SK-N-SH treated with all-trans-retinoic acid at 6 μM for 48 hours (cell line): Measurements from ENCODE around the gene NAALADL2.

ENCODE experiments used
- ATAC-seq: fragments of 200-7000 bp; cut with Tn5 transposase; 3 replicates; pipeline ENCODE4 v1.9.1; 2020; ENCODE audit warnings: mild to moderate bottlenecking, moderate library complexity
- ARNTL ChIP-seq: fragments of 450-650 bp; formaldehyde crosslinking; IDR thresholded peaks from 2 replicates; pipeline ENCODE4 v1.5.0; 2020; ENCODE audit warnings: low read depth, mild to moderate bottlenecking, moderate library complexity, borderline replicate concordance
- BACH2 ChIP-seq: fragments of 250-450 bp; sonication (Bioruptor Pico); IDR thresholded peaks from 2 replicates; pipeline ENCODE4 v1.9.0; 2021; ENCODE audit warnings: mild to moderate bottlenecking, borderline replicate concordance
- CREB5 ChIP-seq: fragments of 250-450 bp; sonication (Bioruptor Pico); IDR thresholded peaks from 2 replicates; pipeline ENCODE4 v1.5.1; 2020; ENCODE audit warnings: low read depth, mild to moderate bottlenecking, moderate library complexity
- CSDC2 ChIP-seq: fragments of 250-450 bp; sonication (Bioruptor Pico); IDR thresholded peaks from 2 replicates; pipeline ENCODE4 v1.5.0; 2020; ENCODE audit warnings: mild to moderate bottlenecking, moderate library complexity
- CSRNP3 ChIP-seq: fragments of 250-450 bp; sonication (Bioruptor Pico); IDR thresholded peaks from 2 replicates; pipeline ENCODE4 v1.5.1; 2021; ENCODE audit warnings: mild to moderate bottlenecking, moderate library complexity
- ESRRG ChIP-seq: fragments of 250-450 bp; sonication (Bioruptor Pico); IDR thresholded peaks from 2 replicates; pipeline ENCODE4 v1.6.1; 2021; ENCODE audit warnings: mild to moderate bottlenecking
- GLIS3 ChIP-seq: fragments of 250-450 bp; sonication (Bioruptor Pico); IDR thresholded peaks from 2 replicates; pipeline ENCODE4 v1.5.0; 2020; ENCODE audit warnings: mild to moderate bottlenecking, moderate library complexity
- ISL1 ChIP-seq: fragments of 250-450 bp; sonication (Bioruptor Pico); IDR thresholded peaks from 2 replicates; pipeline ENCODE4 v2.1.2; 2022; ENCODE audit warnings: mild to moderate bottlenecking, moderate library complexity
- OSR1 ChIP-seq: fragments of 250-450 bp; sonication (Bioruptor Pico); IDR thresholded peaks from 2 replicates; pipeline ENCODE4 v1.8.0; 2022; ENCODE audit warnings: moderate library complexity, mild to moderate bottlenecking, inconsistent platforms
- PATZ1 ChIP-seq: fragments of 250-450 bp; sonication (Bioruptor Pico); IDR thresholded peaks from 2 replicates; pipeline ENCODE4 v1.8.0; 2020; ENCODE audit warnings: mild to moderate bottlenecking, moderate library complexity, borderline replicate concordance
- POU6F1 ChIP-seq: fragments of 250-450 bp; sonication (Bioruptor Pico); IDR thresholded peaks from 2 replicates; pipeline ENCODE4 v1.8.0; 2021; ENCODE audit warnings: low read depth, mild to moderate bottlenecking, moderate library complexity, borderline replicate concordance
- PPARA ChIP-seq: fragments of 250-450 bp; sonication (Bioruptor Pico); IDR thresholded peaks from 2 replicates; pipeline ENCODE4 v1.5.0; 2020; ENCODE audit warnings: mild to moderate bottlenecking, borderline replicate concordance
- RARB ChIP-seq: fragments of 250-450 bp; sonication (Bioruptor Pico); IDR thresholded peaks from 2 replicates; pipeline ENCODE4 v1.8.0; 2021; ENCODE audit warnings: mild to moderate bottlenecking, moderate library complexity
- SNAI2 ChIP-seq: fragments of 250-450 bp; sonication (Bioruptor Pico); IDR thresholded peaks from 2 replicates; pipeline ENCODE4 v1.5.0; 2020; ENCODE audit warnings: mild to moderate bottlenecking, moderate library complexity
- TCF4 ChIP-seq: fragments of 250-450 bp; sonication (Bioruptor Pico); IDR thresholded peaks from 2 replicates; pipeline ENCODE4 v1.8.0; 2021; ENCODE audit warnings: mild to moderate bottlenecking, moderate library complexity, borderline replicate concordance
- TOX ChIP-seq: fragments of 250-450 bp; sonication (Bioruptor Pico); IDR thresholded peaks from 2 replicates; pipeline ENCODE4 v1.8.0; 2021; ENCODE audit warnings: mild to moderate bottlenecking, moderate library complexity, borderline replicate concordance
- TSHZ2 ChIP-seq: fragments of 250-450 bp; sonication (Bioruptor Pico); IDR thresholded peaks from 2 replicates; pipeline ENCODE4 v1.5.0; 2020; ENCODE audit warnings: mild to moderate bottlenecking, moderate library complexity
- ZC3H10 ChIP-seq: fragments of 250-450 bp; sonication (Bioruptor Pico); IDR thresholded peaks from 2 replicates; pipeline ENCODE4 v1.5.1; 2021; ENCODE audit warnings: mild to moderate bottlenecking, moderate library complexity
- ZFP3 ChIP-seq: fragments of 250-450 bp; sonication (Bioruptor Pico); IDR thresholded peaks from 2 replicates; pipeline ENCODE4 v1.5.0; 2020; ENCODE audit warnings: mild to moderate bottlenecking, moderate library complexity
- ZFP30 ChIP-seq: fragments of 450-650 bp; formaldehyde crosslinking; IDR thresholded peaks from 2 replicates; pipeline ENCODE4 v1.5.0; 2022; ENCODE audit warnings: mild to moderate bottlenecking, moderate library complexity
- ZNF565 ChIP-seq: fragments of 450-650 bp; formaldehyde crosslinking; conservative IDR thresholded peaks from 2 replicates; pipeline ENCODE4 v1.5.0; 2020; ENCODE audit warnings: low read depth, mild to moderate bottlenecking, moderate library complexity
- ZNF70 ChIP-seq: fragments of 450-650 bp; formaldehyde crosslinking; IDR thresholded peaks from 2 replicates; pipeline ENCODE4 v1.5.0; 2020; ENCODE audit warnings: mild to moderate bottlenecking, moderate library complexity
- ZNF8 ChIP-seq: fragments of 450-650 bp; formaldehyde crosslinking; IDR thresholded peaks from 2 replicates; pipeline ENCODE4 v1.5.0; 2020; ENCODE audit warnings: mild to moderate bottlenecking, moderate library complexity

Gene NAALADL2

GRCh38 chr3:175260145-175260794, 401.1 kb downstream of the NAALADL2 start:
- peak; percentile 63 for ATAC-seq
- TF ChIP-seq RARB (no peak), POU6F1 (CRISPR knock-in tag) (no peak), SNAI2 (CRISPR knock-in tag) (no peak), ZNF565 (CRISPR knock-in tag) (no peak), PPARA (CRISPR knock-in tag) (no peak), OSR1 (no peak), ISL1 (CRISPR knock-in tag) (no peak), TOX (CRISPR knock-in tag) (no peak), CSRNP3 (CRISPR knock-in tag) (no peak), ZFP3 (CRISPR knock-in tag) (no peak), CSDC2 (CRISPR knock-in tag) (no peak), ARNTL (CRISPR knock-in tag) (no peak), ZNF70 (CRISPR knock-in tag) (no peak), PATZ1 (CRISPR knock-in tag) (no peak), ZFP30 (CRISPR knock-in tag) (no peak), ZNF8 (CRISPR knock-in tag) (no peak), CREB5 (CRISPR knock-in tag) (no peak), ZC3H10 (CRISPR knock-in tag) (no peak), ESRRG (no peak), TCF4 (CRISPR knock-in tag) (no peak)

- no peak for ATAC-seq
- no peak for TF ChIP-seq BACH2 (CRISPR knock-in tag)
- no peak for TF ChIP-seq ZFP3 (CRISPR knock-in tag)
- no peak for TF ChIP-seq PATZ1 (CRISPR knock-in tag)
- TF ChIP-seq PPARA (CRISPR knock-in tag) = no peak
- TF ChIP-seq POU6F1 (CRISPR knock-in tag) = no peak
- no peak for TF ChIP-seq CSRNP3 (CRISPR knock-in tag)
- TF ChIP-seq GLIS3 = no peak
- TF ChIP-seq CREB5 (CRISPR knock-in tag) = no peak
- no peak for TF ChIP-seq ZFP30 (CRISPR knock-in tag)
- TF ChIP-seq CSDC2 (CRISPR knock-in tag) = no peak
- no peak for TF ChIP-seq TCF4 (CRISPR knock-in tag)
- no peak for TF ChIP-seq ZNF8 (CRISPR knock-in tag)
- no peak for TF ChIP-seq ZC3H10 (CRISPR knock-in tag)
- TF ChIP-seq TOX (CRISPR knock-in tag) = no peak
- no peak for TF ChIP-seq TSHZ2 (CRISPR knock-in tag)
These were observed 407.3 kb downstream of the NAALADL2 start for GRCh38 chr3:175266478-175266877.
